Lung (tissue), 12 donors: ENCODE measurements around the gene CARD11. TPM values are rescaled to one million over a fixed set of nuclear protein-coding genes. Genes with fewer than 3 reads are reported as not detected.

ENCODE experiments used
- ATAC-seq: fragments of 200-7000 bp; cut with Tn5 transposase; one replicate; pipeline ENCODE4 v1.9.1; 2020; ENCODE audit warnings: moderate number of reproducible peaks; ENCODE audit not compliant: insufficient read depth, low FRiP score
- DNase-seq, 3 donors: peaks; one replicate each; pipeline ENCODE4 v3.0.0-alpha.2; 2013 to 2017
- H3K27ac ChIP-seq, 2 donors: one replicate each; pipeline ENCODE4 v1.5.1; 2013; ENCODE audit warnings: mild to moderate bottlenecking in 2 of 2, moderate library complexity in 2 of 2, control low read depth in 1 of 2, inconsistent platforms in 1 of 2, low read depth in 1 of 2, low read length in 1 of 2
- H3K27me3 ChIP-seq, 3 donors: one replicate each; pipeline ENCODE4 v1.5.1; 2013; ENCODE audit warnings: low read length in 2 of 3; ENCODE audit not compliant: control insufficient read depth in 3 of 3, insufficient read depth in 3 of 3
- H3K36me3 ChIP-seq, 4 donors: one replicate each; pipeline ENCODE4 v1.5.1; 2013; ENCODE audit warnings: low read length in 4 of 4, mild to moderate bottlenecking in 1 of 4, moderate library complexity in 1 of 4; ENCODE audit not compliant: control insufficient read depth in 4 of 4, insufficient read depth in 4 of 4
- H3K4me1 ChIP-seq, 5 donors: one replicate each; pipeline ENCODE4 v1.5.1; 2013; ENCODE audit warnings: low read length in 5 of 5, mild to moderate bottlenecking in 2 of 5, moderate library complexity in 1 of 5; ENCODE audit not compliant: control insufficient read depth in 5 of 5, insufficient read depth in 5 of 5
- H3K4me3 ChIP-seq: one replicate; pipeline ENCODE4 v1.5.1; 2013; ENCODE audit warnings: mild to moderate bottlenecking, control low read depth, moderate library complexity
- H3K9ac ChIP-seq, 2 donors: one replicate each; pipeline ENCODE4 v1.5.1; 2013; ENCODE audit warnings: low read length in 2 of 2, control low read depth in 1 of 2; ENCODE audit not compliant: insufficient read depth in 1 of 2
- H3K9me3 ChIP-seq, 4 donors: one replicate each; pipeline ENCODE4 v1.5.1; 2013; ENCODE audit warnings: low read length in 3 of 4, mild to moderate bottlenecking in 1 of 4, moderate library complexity in 1 of 4; ENCODE audit not compliant: control insufficient read depth in 4 of 4, insufficient read depth in 3 of 4
- CTCF ChIP-seq: IDR thresholded peaks from 2 replicates; pipeline ENCODE4 v1.5.1; 2012; ENCODE audit warnings: mild to moderate bottlenecking; ENCODE audit errors: control extremely low read depth, extremely low read depth
- WGBS, 2 donors: extraction: QIAGEN DNeasy Blood & Tissue Kit; methylation state at CpG; one replicate each; pipeline ENCODE4 v1.1.7; 2013; 5-methylcytosine and 5-hydroxymethylcytosine counted together
- polyA plus RNA-seq, 2 donors: library from polyadenylated mRNA; stranded (reverse); fragments of 200-250 nt; gene quantifications; one replicate each; pipeline ENCODE4 v1.2.1, GENCODE V29; 2013
- total RNA-seq, 2 donors: library from RNA; depleted of rRNA in 1 of 2; stranded (reverse); fragments of >200 nt in 1 of 2; gene quantifications; one replicate each; pipeline ENCODE4 v1.2.1, GENCODE V29; 2014 to 2021
- donor health status: control.
- donor health status: control.
- donor health status: Bipolar disorder and iron deficiency.
- donor health status: healthy.
- donor health status: DM: yes; HTN: yes; CAD: no.

The CARD11 gene
- total and polyA plus RNA-seq, 4 donors: 1.5 to 4.3 (median 3.7) TPM

GRCh38 chr7:3089493-3089892 lies 45.8 kb upstream of the CARD11 start:
- H3K9ac ChIP-seq: no peak overlapping the region
- no peaks in the 10 kb centered on the region for H3K36me3 ChIP-seq
- DNase-seq (peak in 2 of 3 donors; percentile 11 to 13), ATAC-seq (no peak)
- H3K27ac ChIP-seq: no peak overlapping the region
- peaks cover 0 to 5% (median 2%) of the 10 kb centered on the region in 3 donors for H3K27me3 ChIP-seq
- no peaks in the 10 kb centered on the region for H3K4me1 ChIP-seq
- no peak overlapping the region for H3K4me3 ChIP-seq
- no peaks in the 10 kb centered on the region for H3K9me3 ChIP-seq
- TF ChIP-seq CTCF: no peak
- 42 to 51% methylated on average over 11 of the region's 11 CpGs for WGBS, 2 donors

- Histone ChIP-seq H3K27me3 (peaks cover 0 to 5% (median 2%) of the 10 kb centered on the region in 3 donors), H3K36me3 (no peaks in the 10 kb centered on the region), H3K4me3 (no peak overlapping the region), H3K9me3 (no peaks in the 10 kb centered on the region), H3K4me1 (no peaks in the 10 kb centered on the region), H3K27ac (no peak overlapping the region), H3K9ac (no peak overlapping the region)
- ATAC-seq (no peak), DNase-seq (no peak)
- TF ChIP-seq CTCF: no peak
- 45 to 70% methylated on average over 7 of the region's 7 CpGs for WGBS, 2 donors
Observed at GRCh38 chr7:3087243-3087755, 43.6 kb upstream of the CARD11 start.

- Histone ChIP-seq H3K36me3 (no peaks in the 10 kb centered on the region), H3K9me3 (peaks cover 0 to 2% (median 0%) of the 10 kb centered on the region in 4 donors), H3K4me3 (no peak overlapping the region), H3K4me1 (no peaks in the 10 kb centered on the region), H3K9ac (no peak overlapping the region), H3K27ac (no peak overlapping the region), H3K27me3 (peaks cover 0 to 5% (median 2%) of the 10 kb centered on the region in 3 donors)
- 56 to 68% methylated on average over 4 of the region's 4 CpGs for WGBS, 2 donors
- ATAC-seq: no peak
- DNase-seq: peak in 2 of 3 donors; percentile 12 to 18
- TF ChIP-seq CTCF: no peak
Observed at GRCh38 chr7:3083350-3083749, 39.7 kb upstream of the CARD11 start.

- TF ChIP-seq CTCF: no peak
- Histone ChIP-seq H3K27ac (no peak overlapping the region), H3K36me3 (no peaks in the 10 kb centered on the region), H3K9ac (no peak overlapping the region), H3K4me3 (no peak overlapping the region), H3K27me3 (peaks cover 0 to 5% (median 0%) of the 10 kb centered on the region in 3 donors), H3K9me3 (peaks cover 0 to 2% (median 0%) of the 10 kb centered on the region in 4 donors), H3K4me1 (no peaks in the 10 kb centered on the region)
- DNase-seq (no peak), ATAC-seq (no peak)
- WGBS, 2 donors: 87 to 88% methylated on average over 9 of the region's 9 CpGs
Observed at GRCh38 chr7:3082831-3083230, 39.2 kb upstream of the CARD11 start.
